ENCODE measurements around the gene MGAT5B. TPM values are rescaled to one million over a fixed set of nuclear protein-coding genes. Genes with fewer than 3 reads are reported as not detected.
A peak's percentile ranks its signal among the peaks of the same experiment; 100 is the strongest.

MGAT5B gene
- total and polyA plus RNA-seq, 9 of the 15 experiments (the other 6 are each of a cell fraction or from before 2014, with no cell fraction given) = 0.09 to 0.43 (median 0.18) TPM; not detected in 4

DNA sequence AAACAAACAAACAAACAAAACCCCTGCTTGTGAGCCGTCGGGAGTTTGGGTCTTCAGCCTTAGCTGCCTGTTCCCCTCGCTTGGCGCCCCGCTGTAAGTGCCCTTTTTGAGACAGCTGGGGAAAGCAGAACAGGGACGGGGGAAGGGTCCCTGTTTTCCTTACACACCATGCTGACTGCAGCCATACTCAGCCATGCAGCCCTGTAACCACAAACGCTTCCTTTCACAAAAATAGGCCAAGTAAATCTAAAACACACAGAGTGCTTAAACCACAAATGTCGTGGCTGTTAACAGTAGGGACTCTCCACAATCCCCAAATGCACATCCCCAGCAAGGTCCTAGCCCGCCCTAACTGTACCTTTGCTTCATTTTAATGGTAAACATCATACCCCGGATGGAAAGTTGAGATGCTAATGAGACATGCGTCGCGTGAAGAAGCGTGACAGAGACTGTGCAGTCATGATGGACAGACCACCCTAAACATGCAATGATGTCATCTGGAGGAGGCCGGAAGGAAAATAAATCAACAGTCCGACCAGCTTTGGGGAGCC, 129.9 kb downstream of the MGAT5B start:
- Histone ChIP-seq H3K4me3 (no peak overlapping the region), H3K9me3 (replicated peaks; ENCODE audit: control insufficient read depth, insufficient read depth, low read depth, low read length) (no peaks in the 10 kb centered on the region), H3K36me3 (ENCODE audit: control insufficient read depth, insufficient read depth, low read length) (no peaks in the 10 kb centered on the region), H3K79me2 (ENCODE audit: control insufficient read depth, insufficient read depth, low read length) (no peaks in the 10 kb centered on the region), H3K27me3 (ENCODE audit: control insufficient read depth in 2 of 2, insufficient read depth in 2 of 2, low read length in 2 of 2) (peaks cover 33 to 76% of the 10 kb centered on the region in 2 experiments; a peak in 4 of 5 replicates), H3K27ac (ENCODE audit: extremely low read depth, low read depth, low read length) (no peak overlapping the region), H4K20me1 (replicated peaks; ENCODE audit: control insufficient read depth, insufficient read depth, low read length) (0 out of 2 replicates have a peak, but pooled peaks cover 5% of the 10 kb centered on the region), H2AFZ (ENCODE audit: low read depth, low read length) (no peak overlapping the region), H3K4me1 (replicated peaks in 1 of 2; ENCODE audit: control insufficient read depth in 2 of 2, insufficient read depth in 2 of 2, low read length in 2 of 2) (no peaks in the 10 kb centered on the region), H3K9me1 (ENCODE audit: control insufficient read depth, insufficient read depth, low read length) (no peaks in the 10 kb centered on the region), H3K4me2 (ENCODE audit: insufficient read depth, low read length) (no peak overlapping the region), H3K9ac (ENCODE audit: insufficient read depth in 1 of 2, low read depth in 2 of 2, low read length in 2 of 2) (no peak overlapping the region)
- ChIA-PET POLR2A (no interaction called here), CTCF (ENCODE audit: low intra/inter-chr PET ratio) (no interaction called here)
- DNase-seq (ENCODE audit: extremely low read depth in 1 of 4, low spot score in 3 of 4) (no peak), FAIRE-seq (peak; percentile 29), ATAC-seq (no peak)
- in situ Hi-C loops (cut with MboI) = no loop called here
- 2% methylated on average over 16 of the region's 16 CpGs for WGBS (ENCODE audit: insufficient coverage, low coverage, missing lambda C conversion rate)
- intact Hi-C loops (cut with micrococcal nuclease) = no loop called here
- BruUV-seq (replicated peaks) = no TSS peak
- TF ChIP-seq HSF4 (CRISPR knock-in tag; IDR thresholded peaks at IDR 0.05; ENCODE audit: borderline replicate concordance) (no peak), NKRF (IDR thresholded peaks at IDR 0.05; ENCODE audit: borderline replicate concordance) (no peak), ZBTB7A (IDR thresholded peaks at IDR 0.05; ENCODE audit: borderline replicate concordance, control insufficient read depth, low read depth, low read length) (no peak), E2F8 (IDR thresholded peaks at IDR 0.05; ENCODE audit: low read depth, partially characterized antibody) (no peak), ZNF197 (CRISPR knock-in tag; IDR thresholded peaks at IDR 0.05; ENCODE audit: low read depth) (no peak), PRMT5 (CRISPR knock-in tag; IDR thresholded peaks at IDR 0.05) (no peak), CHD2 (IDR thresholded peaks at IDR 0.05; ENCODE audit: low read depth, low read length) (no peak), ZNF324 (CRISPR knock-in tag; IDR thresholded peaks at IDR 0.05) (no peak), ZBTB1 (CRISPR knock-in tag; IDR thresholded peaks at IDR 0.05; ENCODE audit: borderline replicate concordance, low read depth) (no peak)
- TF ChIP-seq, protein P1, sequence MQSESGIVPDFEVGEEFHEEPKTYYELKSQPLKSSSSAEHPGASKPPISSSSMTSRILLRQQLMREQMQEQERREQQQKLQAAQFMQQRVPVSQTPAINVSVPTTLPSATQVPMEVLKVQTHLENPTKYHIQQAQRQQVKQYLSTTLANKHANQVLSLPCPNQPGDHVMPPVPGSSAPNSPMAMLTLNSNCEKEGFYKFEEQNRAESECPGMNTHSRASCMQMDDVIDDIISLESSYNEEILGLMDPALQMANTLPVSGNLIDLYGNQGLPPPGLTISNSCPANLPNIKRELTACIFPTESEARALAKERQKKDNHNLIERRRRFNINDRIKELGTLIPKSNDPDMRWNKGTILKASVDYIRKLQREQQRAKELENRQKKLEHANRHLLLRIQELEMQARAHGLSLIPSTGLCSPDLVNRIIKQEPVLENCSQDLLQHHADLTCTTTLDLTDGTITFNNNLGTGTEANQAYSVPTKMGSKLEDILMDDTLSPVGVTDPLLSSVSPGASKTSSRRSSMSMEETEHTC (IDR thresholded peaks at IDR 0.05) = no peak
